ENCODE data around the gene UQCC2. TPM values are rescaled to one million over a fixed set of nuclear protein-coding genes. Genes with fewer than 3 reads are reported as not detected.

UQCC2 gene
- total RNA-seq = 209 TPM
- long read RNA-seq, full-length matches to known transcripts = 121 of 125 reads
- long read RNA-seq, partial matches to known transcripts = 3 of 125 reads
- long read RNA-seq, other reads (novel, unspliced or antisense) = 1 of 125 reads

DNA sequence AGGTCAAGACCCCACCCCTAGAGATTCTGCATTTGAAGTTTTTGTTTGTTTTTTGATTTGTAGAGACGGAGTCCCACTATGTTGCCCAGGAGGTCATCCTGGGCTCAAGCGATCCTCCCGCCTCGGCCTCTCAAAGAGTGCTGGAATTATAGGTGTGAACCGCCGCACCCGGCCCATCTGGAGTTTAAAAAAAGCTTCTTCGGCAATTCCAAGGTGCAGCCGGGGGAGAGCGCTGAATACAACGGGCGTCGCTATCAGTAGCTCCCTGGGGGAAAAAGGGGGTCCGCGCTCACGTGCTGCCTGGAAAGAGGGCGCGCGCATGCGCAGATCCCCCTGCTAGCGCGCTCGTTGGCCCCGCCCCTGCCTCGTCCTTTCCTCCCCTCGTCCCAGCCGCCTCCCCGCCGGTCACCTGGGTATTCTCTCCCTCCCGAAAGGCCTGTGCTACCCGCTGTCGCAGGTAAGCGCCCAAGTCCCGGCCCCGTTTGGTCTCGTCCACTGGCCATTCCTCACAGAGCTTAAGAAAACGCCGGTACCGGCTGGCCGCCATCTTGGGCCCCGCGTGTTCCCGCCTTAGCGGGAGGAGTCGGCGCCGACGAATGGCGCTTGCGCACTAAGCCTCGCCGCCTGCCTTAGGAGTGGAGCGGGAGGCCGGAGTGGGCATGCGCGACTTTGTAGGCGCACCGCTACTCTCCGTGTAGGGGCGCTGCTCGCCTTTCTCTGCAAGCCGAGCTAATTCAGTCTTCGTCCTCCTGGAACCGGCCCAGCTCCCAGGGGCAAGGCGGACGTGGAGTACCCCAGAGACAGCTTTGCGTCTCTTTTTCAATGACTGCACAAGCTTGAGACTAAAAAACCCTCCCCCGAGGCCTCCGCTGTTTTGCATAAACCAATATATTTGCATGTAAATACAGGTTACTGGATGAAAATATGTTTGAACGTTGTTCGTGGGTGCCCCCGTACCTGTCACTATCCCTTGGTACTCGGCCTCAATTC lies at the start of gene UQCC2:
UQCC2 (minus strand) TSS at position 561 of the 990 bp plus-strand sequence; CDS start at position 547, 14 bp downstream.
- peak; percentile 99 for DNase-seq (ENCODE audit: low spot score)
- intact Hi-C loops (cut with DNase I) = loop anchor here (2.0 kb wide), 1 partner anchor 49 kb away; no protein-coding TSS in a partner anchor

DNA sequence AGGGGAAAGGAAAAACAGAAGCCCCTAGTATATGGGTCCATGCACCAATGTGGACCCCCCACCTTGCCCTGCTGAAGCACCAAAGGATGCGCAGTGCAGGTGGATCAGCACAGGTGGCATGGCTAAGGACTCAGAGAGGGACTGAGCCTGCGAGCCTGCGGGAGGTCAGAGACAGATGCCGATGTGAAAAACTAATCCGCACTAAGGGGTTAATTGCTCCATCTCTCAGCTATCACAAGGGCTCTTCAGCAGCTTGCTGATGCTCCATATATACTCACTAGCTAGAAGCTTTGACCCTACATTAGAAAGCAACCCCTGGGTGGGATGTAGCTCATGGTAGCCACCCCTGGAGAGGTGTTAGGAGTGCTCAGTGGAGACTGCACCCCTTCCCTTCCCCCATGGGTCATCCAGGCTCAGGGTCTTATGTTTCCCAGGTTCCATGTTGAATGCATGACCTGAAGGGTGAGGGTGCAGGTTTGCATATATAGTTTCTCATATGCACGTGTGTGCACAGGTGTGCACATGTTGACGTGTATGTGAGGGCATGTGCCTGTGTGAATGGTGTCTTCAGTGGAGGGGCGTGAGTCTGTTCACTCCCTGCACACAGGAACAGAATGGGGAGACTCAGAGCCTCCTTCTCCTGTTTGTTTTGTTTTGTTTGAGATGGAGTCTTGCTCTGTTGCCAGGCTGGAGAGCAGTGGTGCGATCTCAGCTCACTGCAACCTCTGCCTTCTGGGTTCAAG lies 48.6 kb upstream of the UQCC2 start:
- intact Hi-C loops (cut with DNase I) = loop anchor here (2.0 kb wide), 1 partner anchor 49 kb away; the partner anchor contains the start of gene UQCC2

DNA sequence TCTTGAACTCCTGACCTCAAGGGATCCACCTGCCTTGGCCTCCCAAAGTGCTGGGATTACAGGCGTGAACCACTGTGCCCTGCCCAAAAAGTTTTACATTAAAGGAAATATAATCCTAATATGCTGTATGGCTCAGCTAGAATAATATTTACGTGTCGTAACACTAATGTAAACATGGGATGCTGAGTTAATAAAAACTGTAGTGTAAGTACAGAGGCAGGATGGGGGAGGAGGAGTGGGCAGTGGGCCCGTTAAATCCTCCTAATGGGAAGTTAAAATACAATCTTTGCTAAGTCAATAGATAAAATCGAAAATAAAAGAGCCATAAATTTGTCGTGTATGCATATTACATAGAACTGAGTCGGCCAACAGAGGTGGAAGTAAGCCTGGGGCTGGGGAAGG lies 47.3 kb upstream of the UQCC2 start:
- intact Hi-C loops (cut with DNase I) = no loop called here
- no peak for DNase-seq (ENCODE audit: low spot score)

More for the DNA sequence above, 48.6 kb upstream of the UQCC2 start:
- no peak for DNase-seq (ENCODE audit: low spot score)

DNA sequence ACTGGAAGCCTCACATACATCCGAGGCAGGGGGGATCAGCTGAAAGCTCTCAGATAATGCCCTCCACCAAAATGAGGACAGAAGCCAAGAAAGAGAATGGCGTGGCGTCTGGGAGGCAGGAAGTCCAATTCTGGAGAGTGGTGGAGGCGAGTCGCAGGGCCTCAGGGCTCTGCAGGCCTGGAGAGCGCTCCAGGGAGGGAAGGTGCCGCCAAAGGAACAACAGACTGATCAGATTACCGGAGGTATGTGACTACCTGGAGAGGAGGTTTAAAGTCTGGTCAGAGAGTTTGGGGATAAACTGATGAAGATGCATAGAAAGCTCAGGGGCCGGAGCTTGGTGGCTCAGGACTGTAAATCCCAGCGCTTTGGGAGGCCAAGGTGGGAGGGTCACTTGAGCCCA lies 46.4 kb upstream of the UQCC2 start:
- DNase-seq (ENCODE audit: low spot score) = no peak
- intact Hi-C loops (cut with DNase I) = no loop called here

DNA sequence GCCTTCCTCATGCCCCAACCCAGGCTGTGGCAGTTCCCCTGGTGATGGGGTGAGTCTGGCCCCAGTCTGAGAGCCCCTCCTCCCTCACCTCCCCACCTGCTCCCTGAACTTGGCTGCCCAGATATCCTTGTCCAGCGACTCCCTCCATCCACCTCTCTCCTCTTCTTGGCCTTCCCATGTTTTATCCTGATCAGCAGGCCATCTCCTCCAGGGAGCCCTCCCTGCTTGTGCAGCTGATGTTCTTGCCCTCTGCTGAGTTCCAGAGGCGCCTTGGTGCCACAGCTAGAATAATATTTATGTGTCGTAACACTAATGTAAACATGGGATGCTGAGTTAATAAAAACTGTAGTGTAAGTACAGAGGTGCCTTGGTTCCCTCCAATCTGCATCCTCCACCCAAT lies 45.6 kb upstream of the UQCC2 start:
- intact Hi-C loops (cut with DNase I) = no loop called here
- no peak for DNase-seq (ENCODE audit: low spot score)

DNA sequence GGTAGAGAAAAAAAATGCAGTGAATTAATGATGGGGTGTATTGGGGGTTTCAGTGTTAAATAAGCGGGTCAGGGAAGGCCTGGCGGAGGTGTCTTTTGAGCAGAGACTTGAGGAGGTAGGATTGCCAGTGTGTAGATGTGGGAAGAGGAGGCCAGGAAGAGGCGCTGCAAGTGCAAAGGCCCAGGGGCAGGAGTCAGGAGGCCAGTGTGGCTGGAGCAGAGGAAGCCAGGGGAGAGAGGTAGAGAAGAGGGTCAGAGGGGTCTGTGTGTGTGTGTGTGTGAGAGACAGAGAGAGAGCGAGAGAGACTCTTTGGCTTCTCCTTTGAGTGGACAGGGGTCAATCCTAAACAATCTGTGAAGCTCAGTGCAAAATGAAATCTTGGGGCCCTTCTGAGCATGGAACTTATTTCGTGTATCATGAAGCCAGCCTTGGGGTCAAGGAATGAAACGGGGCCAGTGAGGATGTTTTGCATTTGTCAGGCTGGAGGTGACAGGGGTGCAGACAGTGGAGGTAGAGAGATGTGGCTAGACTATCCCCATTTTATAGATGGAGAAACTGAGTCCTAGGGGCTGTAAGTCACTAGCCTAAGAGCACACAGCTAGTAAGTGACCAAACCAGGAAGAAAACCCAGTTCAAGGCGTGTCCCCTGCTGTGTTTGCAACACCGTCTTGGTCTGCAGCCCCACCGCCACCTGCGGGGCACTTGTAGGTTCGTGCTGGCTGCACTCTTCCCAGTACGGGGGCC lies 44.9 kb upstream of the UQCC2 start:
- intact Hi-C loops (cut with DNase I) = no loop called here
- no peak for DNase-seq (ENCODE audit: low spot score)

DNA sequence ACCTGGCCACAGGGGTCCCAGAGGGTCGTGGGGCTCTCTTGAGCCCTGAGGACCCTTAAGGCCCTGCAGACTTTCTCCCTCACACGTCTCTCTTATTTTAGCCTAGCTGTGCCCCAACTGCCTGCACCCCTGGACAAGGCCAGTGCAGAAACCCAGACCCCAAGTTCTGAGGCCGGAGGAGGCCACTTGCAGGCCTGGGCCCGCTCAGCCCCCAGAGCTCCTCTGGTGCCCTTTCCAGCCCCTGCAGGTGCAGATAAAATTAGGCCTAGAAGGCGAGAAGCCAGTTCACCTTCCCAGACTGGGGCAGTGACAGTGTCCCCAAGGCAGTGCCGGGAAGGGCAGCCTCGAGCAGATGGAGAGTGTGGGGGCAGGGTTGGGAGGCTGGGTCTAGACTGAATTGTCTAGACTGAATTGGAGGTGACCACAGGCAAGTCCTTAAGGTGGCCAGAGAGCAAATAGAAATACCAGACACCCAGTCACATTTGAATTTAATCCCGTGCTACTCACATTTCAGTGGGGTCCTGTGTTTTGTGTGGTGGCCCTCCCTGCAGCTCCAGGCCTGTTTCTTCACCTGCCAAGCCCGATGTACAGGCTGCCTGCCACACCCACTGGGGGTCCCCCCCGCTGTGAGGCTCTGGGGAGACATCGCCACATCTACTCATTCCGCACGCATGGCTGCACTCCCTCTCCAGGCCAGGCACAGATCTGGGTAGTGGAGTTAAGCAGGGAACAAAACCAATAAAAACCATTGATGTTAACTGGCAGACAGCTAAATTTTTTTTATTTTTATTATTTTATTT lies 43.8 kb upstream of the UQCC2 start:
- intact Hi-C loops (cut with DNase I) = no loop called here
- DNase-seq (ENCODE audit: low spot score) = no peak

DNA sequence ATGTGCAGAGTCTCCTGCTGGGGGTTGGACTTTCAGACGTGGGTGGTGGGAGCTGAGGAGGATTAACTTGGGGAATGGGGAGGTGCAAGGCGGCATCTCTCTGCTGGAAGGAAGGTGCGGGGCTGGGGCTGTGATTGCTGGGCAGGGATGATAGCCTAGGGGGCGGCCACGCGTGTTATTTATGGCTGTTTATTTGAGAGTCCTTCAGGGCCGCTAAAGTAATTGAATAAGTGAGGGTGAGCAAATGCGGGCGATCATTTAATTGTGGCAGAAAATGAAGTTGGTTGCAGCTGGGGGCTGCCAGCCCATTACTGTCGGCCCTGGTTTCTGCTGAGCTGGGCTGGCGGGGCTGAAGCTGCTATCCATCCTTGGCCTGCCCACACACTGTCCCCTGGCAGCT lies 42.7 kb upstream of the UQCC2 start:
- intact Hi-C loops (cut with DNase I) = no loop called here
- no peak for DNase-seq (ENCODE audit: low spot score)

DNA sequence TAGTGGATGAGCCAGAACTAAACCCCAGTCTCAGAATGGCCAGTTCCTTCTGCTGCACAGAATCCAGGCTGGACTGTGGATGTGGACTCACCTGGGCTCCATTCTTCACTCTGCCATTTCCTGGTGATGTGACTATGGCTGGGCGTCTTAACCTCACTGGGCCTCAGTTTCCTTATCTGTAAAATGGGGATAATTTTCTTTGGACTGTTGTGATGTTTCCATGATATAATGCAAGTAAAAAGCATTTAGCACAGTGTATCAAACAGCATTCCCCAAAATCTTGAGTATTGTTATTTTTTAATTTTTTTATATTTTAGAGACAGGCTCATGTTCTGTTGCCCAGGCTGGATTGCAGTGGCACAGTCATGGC lies 41.1 kb upstream of the UQCC2 start:
- DNase-seq (ENCODE audit: low spot score) = no peak
- intact Hi-C loops (cut with DNase I) = no loop called here

DNA sequence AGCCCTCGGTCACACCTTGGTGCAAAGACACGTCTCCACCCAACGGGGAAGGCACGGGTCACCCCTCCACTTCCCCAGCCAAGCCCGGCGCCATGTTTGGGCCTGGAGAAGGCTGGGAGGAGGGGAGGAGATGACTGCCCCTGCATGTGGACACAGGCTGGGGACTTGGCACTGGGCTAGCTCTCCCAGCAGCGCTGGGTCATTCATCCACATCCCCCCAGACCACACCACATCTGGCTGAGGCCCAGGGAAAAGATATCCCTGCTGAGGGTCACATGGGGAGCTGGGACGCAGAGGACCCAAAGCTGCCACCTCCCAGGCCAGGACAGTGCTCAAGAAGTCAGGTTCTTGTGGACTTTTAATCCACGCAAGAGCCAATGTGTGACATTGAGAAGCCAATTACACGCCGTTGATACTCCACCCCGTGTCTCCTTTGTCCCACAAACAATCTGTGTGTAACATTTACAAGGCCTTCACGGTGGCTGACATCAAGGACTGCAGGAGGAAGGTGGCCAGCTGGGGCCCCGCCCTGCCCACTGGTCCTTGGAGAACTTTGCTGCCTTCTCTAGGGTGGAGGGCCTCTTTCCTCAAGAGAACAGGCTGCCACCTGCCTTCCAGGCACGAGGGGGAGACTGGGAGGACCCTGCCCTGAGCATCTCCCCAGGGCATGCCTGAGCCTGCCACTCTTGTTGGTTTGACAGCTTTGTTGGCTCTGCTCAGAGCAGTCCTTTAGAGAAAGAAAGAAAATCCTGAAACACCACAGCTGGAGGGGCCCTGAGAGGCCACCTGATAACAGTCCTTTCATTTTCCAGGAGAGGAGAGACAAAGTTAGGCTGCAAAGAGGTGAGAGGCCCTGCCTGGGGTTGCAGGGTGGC lies 40.5 kb upstream of the UQCC2 start:
- intact Hi-C loops (cut with DNase I) = no loop called here
- no peak for DNase-seq (ENCODE audit: low spot score)

DNA sequence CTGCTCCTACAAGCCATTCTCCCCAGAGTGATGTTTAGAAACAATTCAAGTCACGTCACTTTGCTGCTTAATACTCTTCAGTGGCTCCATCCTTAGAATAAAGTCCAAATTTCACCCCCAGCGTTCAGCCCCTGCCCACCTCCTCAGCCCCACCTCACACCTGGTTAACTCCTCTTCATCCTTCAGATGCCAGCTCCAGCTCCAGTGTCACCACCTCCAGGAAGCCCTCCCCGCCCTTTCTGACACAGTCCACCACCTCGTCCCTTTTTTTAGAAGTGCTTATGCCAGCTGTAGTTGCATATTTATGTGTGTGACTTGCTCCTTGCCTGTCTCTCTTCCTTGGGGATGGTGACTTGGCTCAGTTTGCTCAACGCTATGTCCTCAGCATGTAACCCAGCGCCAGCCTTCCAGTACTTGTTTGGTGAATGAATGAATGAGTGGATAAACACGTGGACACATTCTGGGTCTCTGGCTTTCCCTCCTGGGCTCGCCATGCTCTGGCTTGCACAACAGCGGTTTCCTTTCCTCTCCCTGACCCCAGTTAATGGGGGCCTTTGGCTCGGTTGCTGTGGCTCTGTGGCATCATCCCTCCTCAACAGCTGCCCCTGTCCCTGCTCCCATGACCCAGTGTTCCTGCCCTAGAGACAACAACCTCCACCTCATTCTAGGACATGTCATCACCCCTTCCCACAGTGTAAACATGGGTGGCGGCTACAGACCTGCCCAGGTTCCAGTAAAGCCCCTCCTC lies 38.9 kb upstream of the UQCC2 start:
- no peak for DNase-seq (ENCODE audit: low spot score)
- intact Hi-C loops (cut with DNase I) = no loop called here

DNA sequence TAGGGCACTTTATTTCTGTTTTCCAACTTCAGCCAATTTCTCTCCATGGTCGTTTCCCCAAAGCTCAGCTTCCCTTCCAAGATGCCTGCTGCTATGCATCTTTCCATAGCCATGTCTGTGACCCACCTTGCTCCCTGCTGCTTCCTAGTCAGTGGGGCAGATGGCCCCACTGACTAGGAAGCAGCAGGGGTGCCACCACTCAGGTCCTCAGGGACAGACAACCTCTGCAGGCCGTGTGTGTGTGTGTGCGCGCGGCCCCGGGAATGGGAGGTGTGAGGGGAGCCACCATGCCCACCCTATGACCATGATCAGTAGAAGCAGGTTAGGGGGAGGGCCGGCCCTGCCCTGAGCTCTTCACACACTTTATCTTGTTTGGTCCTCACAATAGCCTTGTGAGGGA lies 37.9 kb upstream of the UQCC2 start:
- intact Hi-C loops (cut with DNase I) = no loop called here
- no peak for DNase-seq (ENCODE audit: low spot score)

DNA sequence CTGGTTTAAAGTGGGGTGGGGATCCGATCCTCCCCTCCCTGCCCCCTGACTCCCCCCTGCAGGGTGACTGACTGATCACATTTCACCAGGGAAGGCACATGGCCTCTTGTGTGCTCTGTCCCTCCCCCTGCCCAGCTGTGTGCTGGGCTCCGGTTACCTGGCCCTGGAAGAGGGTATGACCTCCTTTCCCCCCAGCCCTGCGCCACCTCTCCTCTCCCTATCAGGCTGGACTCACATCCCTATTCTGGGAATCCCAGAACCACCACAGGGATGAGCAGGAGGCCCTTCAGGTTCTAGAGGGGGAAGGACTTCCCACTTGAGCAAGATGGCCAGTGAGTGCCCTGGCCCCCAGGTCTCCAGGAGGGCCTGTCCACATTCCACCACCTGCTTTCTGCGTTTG lies 37.3 kb upstream of the UQCC2 start:
- DNase-seq (ENCODE audit: low spot score) = no peak
- intact Hi-C loops (cut with DNase I) = no loop called here

DNA sequence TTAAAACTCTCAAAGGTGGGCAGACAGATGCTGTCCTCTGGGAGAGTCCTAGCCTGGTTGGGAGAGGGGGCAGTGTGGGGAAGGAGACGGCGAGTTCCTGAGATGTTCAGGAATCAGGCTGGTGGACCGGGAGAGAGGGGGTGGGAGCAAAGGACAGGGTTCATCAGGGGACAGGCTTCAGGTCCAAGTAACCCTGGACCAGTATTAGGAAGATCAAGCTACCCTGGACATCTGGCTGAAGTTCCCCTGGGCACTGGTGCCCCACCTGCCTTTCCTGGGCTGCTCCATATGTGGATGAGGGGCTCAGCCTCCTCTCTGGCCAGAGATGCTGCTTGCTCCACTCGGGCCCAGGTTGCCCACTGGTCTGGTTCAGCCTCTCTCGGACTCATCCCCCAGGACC lies 36.3 kb upstream of the UQCC2 start:
- DNase-seq (ENCODE audit: low spot score) = no peak
- intact Hi-C loops (cut with DNase I) = no loop called here

DNA sequence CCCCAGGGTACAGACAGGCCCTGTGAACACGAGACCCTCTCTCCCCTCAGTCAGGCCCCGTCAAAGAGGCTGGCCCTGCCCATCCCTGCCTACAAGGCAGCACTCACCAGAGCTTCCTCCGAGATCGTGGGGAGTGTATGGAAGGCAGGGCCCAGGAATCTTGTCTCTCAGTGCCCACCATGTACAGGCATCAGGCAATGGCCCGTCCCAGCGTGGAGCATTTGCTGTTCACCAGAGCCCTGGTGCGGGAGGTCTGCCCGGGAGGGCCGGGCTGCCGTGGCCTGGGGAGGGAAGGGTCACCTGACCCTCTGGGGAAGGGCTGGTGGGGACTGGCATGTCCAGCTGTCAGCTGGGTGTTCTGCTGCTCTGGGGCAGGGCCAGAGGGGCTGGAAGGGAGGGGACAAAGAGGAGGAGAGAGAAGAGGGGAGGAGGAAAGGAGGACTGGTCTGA lies 35.2 kb upstream of the UQCC2 start, which contains the start of gene IP6K3:
IP6K3 (minus strand) TSS at position 255 of the 450 bp plus-strand sequence. CDS start 11,429 bp downstream, outside the sequence.
- peak; percentile 92 for DNase-seq (ENCODE audit: low spot score)
- intact Hi-C loops (cut with DNase I) = no loop called here

DNA sequence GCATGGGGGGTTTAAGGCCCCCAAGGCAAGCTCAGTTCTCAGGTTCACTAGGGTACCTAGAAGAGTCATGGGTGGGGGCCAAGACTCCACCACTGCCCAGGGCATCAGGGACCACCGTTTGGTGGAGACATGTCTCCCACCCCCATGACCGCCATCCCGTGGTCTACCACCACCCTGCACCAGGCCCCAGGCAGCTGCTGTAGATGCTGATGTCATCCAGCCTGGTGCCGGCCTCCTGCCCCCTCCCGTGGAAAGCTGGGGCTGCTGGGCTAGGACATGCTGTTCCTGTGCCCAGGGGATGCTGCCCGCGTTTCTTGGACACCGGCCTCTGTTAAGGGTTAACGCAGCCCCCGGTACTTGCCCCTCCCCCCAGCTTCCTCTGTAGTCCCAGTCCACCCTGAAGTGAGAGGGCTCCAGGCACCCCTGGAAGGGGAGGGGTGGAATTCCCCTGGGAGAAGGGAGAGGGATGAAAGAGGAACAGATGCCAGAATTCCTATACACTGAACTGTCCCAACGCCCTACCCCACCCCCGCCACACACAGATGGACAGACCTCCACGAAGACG lies 34.6 kb upstream of the UQCC2 start:
- peak; percentile 85 for DNase-seq (ENCODE audit: low spot score)
- intact Hi-C loops (cut with DNase I) = no loop called here

DNA sequence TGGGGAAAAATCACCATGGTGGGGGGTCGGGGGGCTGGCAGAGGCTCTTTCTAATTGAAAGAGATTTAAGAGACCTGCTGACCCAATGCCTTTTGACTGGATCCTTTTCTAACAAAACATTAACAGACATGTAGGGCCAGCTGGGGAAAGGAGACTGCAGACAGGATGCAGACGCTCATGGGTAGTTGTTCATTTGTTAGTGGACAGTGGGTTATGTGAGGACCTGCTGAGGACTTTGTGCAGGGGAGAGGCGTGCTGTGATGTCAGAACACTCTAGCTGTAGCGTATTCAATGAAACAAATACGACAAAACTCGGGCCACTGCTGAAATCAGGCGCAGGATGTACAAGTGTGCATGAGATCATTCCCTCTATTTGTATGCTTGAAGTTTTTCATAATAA lies 34.0 kb upstream of the UQCC2 start:
- intact Hi-C loops (cut with DNase I) = no loop called here
- no peak for DNase-seq (ENCODE audit: low spot score)

Measured in cardiac septum (tissue), 1 donor.